Measurements from ENCODE around the gene RAD51B. TPM values are rescaled to one million over a fixed set of nuclear protein-coding genes. Genes with fewer than 3 reads are reported as not detected.

RAD51B gene
- total RNA-seq, 1 experiment from 2014 or later: 29.9 TPM

GRCh38 chr14:68450391-68451120, 631.0 kb downstream of the RAD51B start:
- Histone ChIP-seq H3K9me3 (ENCODE audit: insufficient read depth, low read depth) (peaks cover 26% of the 10 kb centered on the region), H3K79me2 (ENCODE audit: low read depth) (no peaks in the 10 kb centered on the region), H3K27ac (no peak overlapping the region), H2AFZ (no peak overlapping the region), H3K4me3 (no peak overlapping the region), H3K9me2 (ENCODE audit: insufficient read depth) (no peaks in the 10 kb centered on the region), H4K20me1 (ENCODE audit: insufficient read depth) (no peaks in the 10 kb centered on the region), H3K4me1 (replicated peaks; ENCODE audit: insufficient read depth) (0 out of 2 replicates have a peak, but pooled peaks cover 9% of the 10 kb centered on the region), H3F3A (ENCODE audit: insufficient read depth, low read depth) (no peaks in the 10 kb centered on the region), H3K4me2 (no peak overlapping the region), H3K36me3 (ENCODE audit: low read depth) (0 out of 2 replicates have a peak, but pooled peaks cover 4% of the 10 kb centered on the region), H3K27me3 (ENCODE audit: insufficient read depth, low read depth) (no peaks in the 10 kb centered on the region)
- ChIA-PET CTCF (no interaction called here), POLR2A (ENCODE audit: unreplicated experiment) (interaction anchor here (0.5 kb wide), 1 partner anchor 144 kb away, joined by 9 read pairs; no protein-coding TSS in a partner anchor)
- TF ChIP-seq EZH2 (IDR thresholded peaks at IDR 0.05; ENCODE audit: low read depth): no peak
- TF ChIP-seq CTCF (conservative IDR thresholded peaks at IDR 0.05): no peak
- intact Hi-C loops (cut with micrococcal nuclease; ENCODE audit: unreplicated experiment): no loop called here
- no TSS peak for BruUV-seq (replicated peaks)
- no peak for DNase-seq

GRCh38 chr14:68451696-68452373, 632.3 kb downstream of the RAD51B start:
- H3K27me3 ChIP-seq (ENCODE audit: insufficient read depth, low read depth): no peaks in the 10 kb centered on the region
- H3F3A ChIP-seq (ENCODE audit: insufficient read depth, low read depth): no peaks in the 10 kb centered on the region
- H4K20me1 ChIP-seq (ENCODE audit: insufficient read depth): no peaks in the 10 kb centered on the region
- intact Hi-C loops (cut with micrococcal nuclease; ENCODE audit: unreplicated experiment): no loop called here
- no peak for TF ChIP-seq EZH2 (IDR thresholded peaks at IDR 0.05; ENCODE audit: low read depth)
- TF ChIP-seq CTCF (conservative IDR thresholded peaks at IDR 0.05): no peak
- peaks cover 9% of the 10 kb centered on the region; the same call in 1 of the 2 replicates for H3K4me1 ChIP-seq (replicated peaks; ENCODE audit: insufficient read depth)
- no peak overlapping the region for H2AFZ ChIP-seq
- H3K4me2 ChIP-seq: no peak overlapping the region
- H3K9me3 ChIP-seq (ENCODE audit: insufficient read depth, low read depth): peaks cover 31% of the 10 kb centered on the region
- no peaks in the 10 kb centered on the region for H3K79me2 ChIP-seq (ENCODE audit: low read depth)
- DNase-seq: peak in 1 of 2 experiments; percentile 10
- H3K4me3 ChIP-seq: no peak overlapping the region
- H3K36me3 ChIP-seq (ENCODE audit: low read depth): 0 out of 2 replicates have a peak, but pooled peaks cover 10% of the 10 kb centered on the region
- no peaks in the 10 kb centered on the region for H3K9me2 ChIP-seq (ENCODE audit: insufficient read depth)
- BruUV-seq (replicated peaks): no TSS peak
- CTCF ChIA-PET: interaction anchor here (0.5 kb wide), 1 partner anchor 215 kb away, joined by 3 read pairs; no protein-coding TSS in a partner anchor
- POLR2A ChIA-PET (ENCODE audit: unreplicated experiment): no interaction called here
- no peak overlapping the region for H3K27ac ChIP-seq

GRCh38 chr14:68458253-68458652, 638.7 kb downstream of the RAD51B start:
- ChIA-PET CTCF (interaction anchor here (0.6 to 1.1 kb wide), 3 partner anchors 9 to 199 kb away, joined by 3 to 5 read pairs (median 5); no protein-coding TSS in a partner anchor), POLR2A (ENCODE audit: unreplicated experiment) (interaction anchor here (0.6 to 1.2 kb wide), 7 partner anchors 16 to 225 kb away, joined by 3 to 20 read pairs (median 4); no protein-coding TSS in a partner anchor)
- no peaks in the 10 kb centered on the region for H3K79me2 ChIP-seq (ENCODE audit: low read depth)
- peak overlapping the region; percentile 68 for H3K4me2 ChIP-seq
- H3K4me1 ChIP-seq (replicated peaks; ENCODE audit: insufficient read depth): peaks cover 73% of the 10 kb centered on the region
- peaks cover 42% of the 10 kb centered on the region for H3F3A ChIP-seq (ENCODE audit: insufficient read depth, low read depth)
- H3K27ac ChIP-seq: peak overlapping the region; percentile 93
- no peaks in the 10 kb centered on the region for H4K20me1 ChIP-seq (ENCODE audit: insufficient read depth)
- no TSS peak for BruUV-seq (replicated peaks)
- peaks cover 21% of the 10 kb centered on the region for H3K9me3 ChIP-seq (ENCODE audit: insufficient read depth, low read depth)
- H3K4me3 ChIP-seq: peak overlapping the region; percentile 33; the same call in 1 of the 2 replicates
- H3K9me2 ChIP-seq (ENCODE audit: insufficient read depth): no peaks in the 10 kb centered on the region
- H2AFZ ChIP-seq: no peak overlapping the region
- no peaks in the 10 kb centered on the region for H3K27me3 ChIP-seq (ENCODE audit: insufficient read depth, low read depth)
- peaks cover 14% of the 10 kb centered on the region; the same call in 1 of the 2 replicates for H3K36me3 ChIP-seq (ENCODE audit: low read depth)
- DNase-seq: peak in 1 of 2 experiments; percentile 32
- no peak for TF ChIP-seq CTCF (conservative IDR thresholded peaks at IDR 0.05)
- intact Hi-C loops (cut with micrococcal nuclease; ENCODE audit: unreplicated experiment): loop anchor here (2.0 kb wide), 3 partner anchors 69 to 171 kb away; no protein-coding TSS in a partner anchor
